ENCODE results near the gene PPP4R3A.
"Not testable (repeated sequence)": the region's sequence is repeated elsewhere in the genome, so short reads cannot be mapped to it uniquely, and the experiment has no call there.

PPP4R3A gene

DNA sequence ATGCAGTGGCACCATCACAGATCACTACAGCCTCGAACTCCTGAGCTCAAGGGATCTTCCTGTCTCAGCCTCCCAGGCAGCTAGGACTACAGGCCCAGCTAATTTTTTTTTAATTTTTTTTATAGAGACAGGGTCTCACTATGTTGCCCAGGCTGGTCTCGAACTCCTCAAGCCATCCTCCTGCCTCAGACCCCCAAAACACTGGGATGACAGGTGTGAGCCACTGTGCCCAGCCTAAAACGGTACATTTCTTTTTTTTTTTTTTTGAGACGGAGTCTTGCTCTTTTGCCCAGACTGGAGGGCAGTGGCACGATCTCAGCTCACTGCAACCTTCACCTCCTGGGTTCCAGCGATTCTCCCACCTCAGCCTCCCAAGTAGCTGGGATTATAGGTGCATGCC, 100.9 kb downstream of the PPP4R3A start:
- not testable (repeated sequence) for DNase-seq (ENCODE audit: low spot score)
